Measurements from ENCODE around the gene AMBRA1. TPM values are rescaled to one million over a fixed set of nuclear protein-coding genes. Genes with fewer than 3 reads are reported as not detected.

Gene AMBRA1
- total RNA-seq, 2 experiments from 2014 or later = 24.6 to 30.7 TPM

DNA sequence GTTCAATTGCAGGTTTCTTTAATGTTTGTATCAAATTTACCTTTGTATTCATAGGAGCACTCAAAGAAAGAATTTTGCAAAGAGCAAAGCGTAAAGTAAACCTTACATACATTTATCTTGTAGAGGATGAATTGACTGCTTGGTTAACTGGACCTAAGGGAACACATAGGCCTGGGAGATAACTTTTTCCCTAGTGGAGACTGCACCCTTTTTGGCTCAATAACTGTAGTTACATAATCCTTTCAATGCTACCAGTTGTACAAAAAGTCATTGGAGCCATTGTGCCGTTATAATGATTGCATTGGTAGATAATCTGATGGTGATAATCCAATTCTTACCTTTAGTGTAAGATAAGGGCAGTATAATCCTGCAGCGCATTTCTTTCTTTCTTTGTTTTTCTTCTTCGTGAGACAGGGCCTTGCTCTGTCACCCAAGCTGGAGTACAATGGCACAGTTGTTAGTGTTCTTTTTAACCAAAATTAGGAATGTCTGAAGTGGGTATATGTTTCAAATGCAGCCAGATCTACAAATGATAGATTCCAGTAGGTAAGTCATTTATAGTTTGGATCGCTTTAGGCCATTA is 41.8 kb upstream of the AMBRA1 start:
- Histone ChIP-seq H3K4me1 (ENCODE audit: insufficient read depth, low read length, poor library complexity, severe bottlenecking) (no peaks in the 10 kb centered on the region), H3K36me3 (ENCODE audit: insufficient read depth, low read length) (peaks cover 29% of the 10 kb centered on the region), H4K20me1 (ENCODE audit: insufficient read depth, low read length) (no peaks in the 10 kb centered on the region), H3K27ac (ENCODE audit: low read depth, low read length, poor library complexity, severe bottlenecking) (no peak overlapping the region), H2AFZ (ENCODE audit: low read length) (no peak overlapping the region), H3K79me2 (ENCODE audit: insufficient read depth, low read depth, low read length) (no peaks in the 10 kb centered on the region), H3K4me3 (ENCODE audit: low read depth, low read length, poor library complexity, severe bottlenecking) (no peak overlapping the region), H3K9me2 (ENCODE audit: insufficient read depth, low read length) (no peaks in the 10 kb centered on the region), H3K9me3 (ENCODE audit: low read length) (no peaks in the 10 kb centered on the region), H3K4me2 (ENCODE audit: low read length) (no peak overlapping the region)
- DNase-seq (ENCODE audit: low spot score) = no peak
- no TSS peak for BruUV-seq (replicated peaks)
- POLR2A ChIA-PET = interaction anchor here (0.6 kb wide), 1 partner anchor 566 kb away, joined by 3 read pairs; no protein-coding TSS in a partner anchor
- intact Hi-C loops (cut with micrococcal nuclease; ENCODE audit: unreplicated experiment) = no loop called here
- no peak for TF ChIP-seq EZH2phosphoT487 (IDR thresholded peaks at IDR 0.05; ENCODE audit: borderline replicate concordance, low read depth, low read length)
- TF ChIP-seq, protein P1, sequence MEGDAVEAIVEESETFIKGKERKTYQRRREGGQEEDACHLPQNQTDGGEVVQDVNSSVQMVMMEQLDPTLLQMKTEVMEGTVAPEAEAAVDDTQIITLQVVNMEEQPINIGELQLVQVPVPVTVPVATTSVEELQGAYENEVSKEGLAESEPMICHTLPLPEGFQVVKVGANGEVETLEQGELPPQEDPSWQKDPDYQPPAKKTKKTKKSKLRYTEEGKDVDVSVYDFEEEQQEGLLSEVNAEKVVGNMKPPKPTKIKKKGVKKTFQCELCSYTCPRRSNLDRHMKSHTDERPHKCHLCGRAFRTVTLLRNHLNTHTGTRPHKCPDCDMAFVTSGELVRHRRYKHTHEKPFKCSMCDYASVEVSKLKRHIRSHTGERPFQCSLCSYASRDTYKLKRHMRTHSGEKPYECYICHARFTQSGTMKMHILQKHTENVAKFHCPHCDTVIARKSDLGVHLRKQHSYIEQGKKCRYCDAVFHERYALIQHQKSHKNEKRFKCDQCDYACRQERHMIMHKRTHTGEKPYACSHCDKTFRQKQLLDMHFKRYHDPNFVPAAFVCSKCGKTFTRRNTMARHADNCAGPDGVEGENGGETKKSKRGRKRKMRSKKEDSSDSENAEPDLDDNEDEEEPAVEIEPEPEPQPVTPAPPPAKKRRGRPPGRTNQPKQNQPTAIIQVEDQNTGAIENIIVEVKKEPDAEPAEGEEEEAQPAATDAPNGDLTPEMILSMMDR (conservative IDR thresholded peaks at IDR 0.05; ENCODE audit: low read length) = no peak
- CTCF ChIA-PET (ENCODE audit: unreplicated experiment) = no interaction called here

DNA sequence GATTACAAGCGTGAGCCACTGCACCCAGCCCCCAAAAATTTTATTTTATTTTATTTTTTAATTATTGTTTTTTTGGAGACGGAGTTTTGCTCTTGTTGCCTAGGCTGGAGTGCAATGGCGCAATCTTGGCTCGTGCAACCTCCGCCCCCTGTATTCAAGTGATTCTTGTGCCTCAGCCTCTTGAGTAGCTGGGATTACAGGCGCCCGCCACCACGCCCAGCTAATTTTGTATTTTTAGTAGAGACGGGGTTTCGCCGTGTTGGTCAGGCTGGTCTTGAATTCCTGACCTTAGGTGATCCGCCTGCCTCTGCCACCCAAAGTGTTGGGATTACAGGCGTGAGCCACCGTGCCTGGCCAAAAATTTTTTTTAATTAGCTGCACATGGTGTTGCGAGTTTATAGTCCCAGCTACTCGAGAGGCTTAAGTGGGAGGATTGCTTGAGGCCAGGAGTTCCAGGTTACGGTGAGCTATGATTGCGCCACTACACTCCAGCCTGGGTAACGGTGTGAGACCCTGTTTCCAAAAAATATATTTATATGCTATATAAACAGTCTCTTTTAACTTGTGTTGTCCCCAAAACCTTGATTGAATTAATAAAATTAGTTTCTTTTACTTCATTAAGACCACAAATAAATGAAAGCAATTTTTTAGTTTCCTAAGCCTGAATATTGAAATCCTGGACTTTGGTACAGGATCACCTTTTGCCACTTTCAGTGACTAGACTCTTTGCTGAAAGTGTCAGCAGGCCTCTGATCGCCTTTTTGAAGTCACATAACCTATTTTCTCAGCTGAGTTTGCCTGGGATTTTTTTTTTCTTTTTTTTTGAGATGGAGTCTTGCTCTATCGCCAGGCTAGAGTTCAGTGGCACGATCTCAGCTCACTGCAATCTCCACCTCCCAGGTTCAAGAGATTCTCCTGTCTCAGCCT is 39.7 kb upstream of the AMBRA1 start:
- intact Hi-C loops (cut with micrococcal nuclease; ENCODE audit: unreplicated experiment) = no loop called here
- TF ChIP-seq EZH2phosphoT487 (IDR thresholded peaks at IDR 0.05; ENCODE audit: borderline replicate concordance, low read depth, low read length) = no peak
- no peaks in the 10 kb centered on the region for H3K9me3 ChIP-seq (ENCODE audit: low read length)
- no peak overlapping the region for H3K4me3 ChIP-seq (ENCODE audit: low read depth, low read length, poor library complexity, severe bottlenecking)
- no peak overlapping the region for H3K4me2 ChIP-seq (ENCODE audit: low read length)
- no peaks in the 10 kb centered on the region for H3K4me1 ChIP-seq (ENCODE audit: insufficient read depth, low read length, poor library complexity, severe bottlenecking)
- no peak for DNase-seq (ENCODE audit: low spot score)
- POLR2A ChIA-PET = no interaction called here
- H3K27ac ChIP-seq (ENCODE audit: low read depth, low read length, poor library complexity, severe bottlenecking) = no peak overlapping the region
- no peaks in the 10 kb centered on the region for H3K9me2 ChIP-seq (ENCODE audit: insufficient read depth, low read length)
- H3K79me2 ChIP-seq (ENCODE audit: insufficient read depth, low read depth, low read length) = no peaks in the 10 kb centered on the region
- CTCF ChIA-PET (ENCODE audit: unreplicated experiment) = no interaction called here
- no peaks in the 10 kb centered on the region for H4K20me1 ChIP-seq (ENCODE audit: insufficient read depth, low read length)
- H2AFZ ChIP-seq (ENCODE audit: low read length) = no peak overlapping the region
- BruUV-seq (replicated peaks) = no TSS peak
- H3K36me3 ChIP-seq (ENCODE audit: insufficient read depth, low read length) = peaks cover 31% of the 10 kb centered on the region

DNA sequence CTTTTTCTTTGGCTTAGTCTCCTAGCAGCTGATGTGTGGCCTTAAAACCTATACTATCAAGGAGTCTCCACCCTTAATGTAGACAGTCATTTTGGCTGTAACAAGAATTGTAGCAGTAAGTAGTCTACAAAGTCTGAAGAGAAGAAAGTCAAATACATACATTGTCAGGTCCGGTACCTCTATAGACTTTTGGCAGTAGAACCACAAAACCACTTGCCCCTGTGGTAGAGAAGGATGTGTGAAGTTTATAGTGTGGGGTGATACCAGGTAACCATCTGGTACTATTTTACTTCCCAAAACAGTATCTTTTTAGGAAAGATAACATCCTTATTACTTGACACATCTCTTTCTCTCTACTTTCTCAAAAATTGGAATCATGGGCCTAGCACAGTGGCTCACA is 38.7 kb upstream of the AMBRA1 start:
- Histone ChIP-seq H3K4me3 (ENCODE audit: low read depth, low read length, poor library complexity, severe bottlenecking) (no peak overlapping the region), H4K20me1 (ENCODE audit: insufficient read depth, low read length) (no peaks in the 10 kb centered on the region), H2AFZ (ENCODE audit: low read length) (no peak overlapping the region), H3K27ac (ENCODE audit: low read depth, low read length, poor library complexity, severe bottlenecking) (no peak overlapping the region), H3K9me3 (ENCODE audit: low read length) (no peaks in the 10 kb centered on the region), H3K9me2 (ENCODE audit: insufficient read depth, low read length) (no peaks in the 10 kb centered on the region), H3K79me2 (ENCODE audit: insufficient read depth, low read depth, low read length) (no peaks in the 10 kb centered on the region), H3K36me3 (ENCODE audit: insufficient read depth, low read length) (peaks cover 31% of the 10 kb centered on the region), H3K4me1 (ENCODE audit: insufficient read depth, low read length, poor library complexity, severe bottlenecking) (no peaks in the 10 kb centered on the region), H3K4me2 (ENCODE audit: low read length) (no peak overlapping the region)
- intact Hi-C loops (cut with micrococcal nuclease; ENCODE audit: unreplicated experiment) = no loop called here
- POLR2A ChIA-PET = no interaction called here
- TF ChIP-seq, protein P1 (conservative IDR thresholded peaks at IDR 0.05; ENCODE audit: low read length) = no peak
- no peak for TF ChIP-seq EZH2phosphoT487 (IDR thresholded peaks at IDR 0.05; ENCODE audit: borderline replicate concordance, low read depth, low read length)
- CTCF ChIA-PET (ENCODE audit: unreplicated experiment) = no interaction called here
- TSS peak; percentile 42 for BruUV-seq (replicated peaks)
- no peak for DNase-seq (ENCODE audit: low spot score)
